Activated CD8-positive, alpha-beta memory T cell treated with anti-CD3 and anti-CD28 coated beads for 36 hours (primary cell): ENCODE measurements around the gene SERPINB4. TPM values are rescaled to one million over a fixed set of nuclear protein-coding genes. Genes with fewer than 3 reads are reported as not detected.

Experiments used
- total RNA-seq, 2 experiments: library from RNA; stranded (reverse); gene quantifications; one replicate each; pipeline ENCODE4 v1.2.3, GENCODE V29; 2021

Gene SERPINB4
- total RNA-seq, 2 experiments from 2014 or later: not detected

Other genes starting within 250 kb of the SERPINB4 start
- 10 to 100 TPM; 51.1 to 53.9 TPM for gene VPS4B, start 221.8 kb downstream of the SERPINB4 start, total RNA-seq
- gene SERPINB5, start 167.3 kb downstream of the SERPINB4 start, total RNA-seq: not detected
- gene SERPINB12, start 101.9 kb downstream of the SERPINB4 start, total RNA-seq: not detected
- gene SERPINB13, start 56.9 kb downstream of the SERPINB4 start, total RNA-seq: not detected
- not detected for gene SERPINB3, start 17.6 kb upstream of the SERPINB4 start, total RNA-seq
- not detected for gene SERPINB11, start 58.7 kb upstream of the SERPINB4 start, total RNA-seq
- gene SERPINB7, start 131.2 kb upstream of the SERPINB4 start, total RNA-seq: not detected
- gene SERPINB2, start 243.4 kb upstream of the SERPINB4 start, total RNA-seq: not detected